IMR-90 (cell line): ENCODE results near the gene OR52E5. TPM values are rescaled to one million over a fixed set of nuclear protein-coding genes. Genes with fewer than 3 reads are reported as not detected.

Source experiments
- ATAC-seq: fragments of 200-7000 bp; cut with Tn5 transposase; 2 replicates; pipeline ENCODE4 v1.9.1; 2020; ENCODE audit warnings: low read depth, mild to moderate bottlenecking, moderate library complexity
- BruUV-seq: library from RNA; stranded (reverse); fragments of 400-500 nt; replicated peaks from 2 replicates; lab custom pipeline; 2021; lab: Mats Ljungman, UMichigan
- CTCF ChIA-PET: fragments of 300-600 bp; formaldehyde crosslinking; extraction: SDS; loops from one replicate; lab custom pipeline; 2021; ENCODE audit warnings: antibody characterized with exemption; lab: Yijun Ruan, JAX
- POLR2A ChIA-PET: fragments of 300-600 bp; sonication (Branson Sonifier 250); formaldehyde crosslinking; loops from one replicate; lab custom pipeline; 2022; ENCODE audit warnings: antibody characterized with exemption; ENCODE audit not compliant: unreplicated experiment; lab: Charles Lee
- DNase-seq: peaks from one replicate; pipeline ENCODE4 v3.0.0; 2013
- H2AFZ ChIP-seq: replicated peaks from 2 replicates; pipeline ENCODE3; 2013; ENCODE audit warnings: low read length, mild to moderate bottlenecking; ENCODE audit not compliant: poor library complexity
- H2AK5ac ChIP-seq: 2 replicates; pipeline ENCODE4 v1.6.1; 2013; ENCODE audit warnings: low read depth, low read length, inconsistent platforms
- H2AK9ac ChIP-seq: replicated peaks from 2 replicates; pipeline ENCODE3; 2013; ENCODE audit warnings: mild to moderate bottlenecking, low read depth, low read length, moderate library complexity; ENCODE audit not compliant: poor library complexity
- H2BK120ac ChIP-seq: 2 replicates; pipeline ENCODE4 v1.6.1; 2013; ENCODE audit warnings: low read depth, low read length, inconsistent platforms
- H2BK15ac ChIP-seq: 3 replicates; pipeline ENCODE4 v1.6.1; 2013; ENCODE audit warnings: low read depth, low read length, inconsistent platforms
- H2BK20ac ChIP-seq: 2 replicates; pipeline ENCODE4 v1.6.1; 2013; ENCODE audit warnings: low read depth, mild to moderate bottlenecking, inconsistent platforms, low read length, moderate library complexity
- H2BK5ac ChIP-seq: 2 replicates; pipeline ENCODE4 v1.6.1; 2013; ENCODE audit warnings: mild to moderate bottlenecking, low read depth, low read length, inconsistent platforms; ENCODE audit not compliant: poor library complexity, severe bottlenecking
- H3K14ac ChIP-seq: replicated peaks from 2 replicates; pipeline ENCODE4 v1.6.1; 2013; ENCODE audit warnings: low read depth, low read length, inconsistent platforms
- H3K18ac ChIP-seq: 2 replicates; pipeline ENCODE4 v1.6.1; 2013; ENCODE audit warnings: low read depth, low read length, control low read depth
- H3K23ac ChIP-seq: 2 replicates; pipeline ENCODE4 v1.6.1; 2013; ENCODE audit warnings: low read depth, low read length, inconsistent platforms
- H3K27ac ChIP-seq: 2 replicates; pipeline ENCODE4 v1.5.1; 2013; ENCODE audit warnings: mild to moderate bottlenecking, control low read depth, low read length; ENCODE audit not compliant: insufficient read depth
- H3K27me3 ChIP-seq: 2 replicates; pipeline ENCODE4 v1.6.1; 2013; ENCODE audit warnings: low read length; ENCODE audit not compliant: control insufficient read depth, insufficient read depth
- H3K36me3 ChIP-seq: 2 replicates; pipeline ENCODE4 v1.6.1; 2013; ENCODE audit warnings: low read length, mixed read lengths; ENCODE audit not compliant: control insufficient read depth, insufficient read depth
- H3K4ac ChIP-seq: 2 replicates; pipeline ENCODE4 v1.6.1; 2013; ENCODE audit warnings: low read depth, low read length, inconsistent platforms
- H3K4me1 ChIP-seq: 2 replicates; pipeline ENCODE4 v1.6.1; 2013; ENCODE audit warnings: low read length, mixed read lengths; ENCODE audit not compliant: control insufficient read depth, insufficient read depth
- H3K4me2 ChIP-seq: 2 replicates; pipeline ENCODE4 v1.6.1; 2013; ENCODE audit warnings: low read depth, mild to moderate bottlenecking, control low read depth, low read length, moderate library complexity
- H3K4me3 ChIP-seq: 2 replicates; pipeline ENCODE4 v1.5.1; 2013; ENCODE audit warnings: low read depth, mild to moderate bottlenecking, control low read depth, low read length, moderate library complexity; ENCODE audit not compliant: insufficient read depth
- H3K56ac ChIP-seq: 2 replicates; pipeline ENCODE4 v1.6.1; 2013; ENCODE audit warnings: low read length, inconsistent platforms; ENCODE audit not compliant: insufficient read depth; ENCODE audit errors: extremely low read depth
- H3K79me1 ChIP-seq, 2 experiments: 2 replicates each; pipeline ENCODE4 v1.6.1; 2013; ENCODE audit warnings: low read length in 2 of 2, inconsistent platforms in 1 of 2, low read depth in 1 of 2
- H3K9ac ChIP-seq: 2 replicates; pipeline ENCODE4 v1.6.1; 2013; ENCODE audit warnings: low read depth, low read length, control low read depth
- H3K9me1 ChIP-seq: 2 replicates; pipeline ENCODE4 v1.6.1; 2013; ENCODE audit warnings: low read length, inconsistent platforms; ENCODE audit not compliant: insufficient read depth
- H3K9me3 ChIP-seq: 2 replicates; pipeline ENCODE4 v1.6.1; 2013; ENCODE audit warnings: low read length; ENCODE audit not compliant: control insufficient read depth, insufficient read depth
- H4K20me1 ChIP-seq: 2 replicates; pipeline ENCODE4 v1.6.1; 2013; ENCODE audit warnings: low read length, inconsistent platforms; ENCODE audit not compliant: insufficient read depth
- H4K5ac ChIP-seq: 2 replicates; pipeline ENCODE4 v1.6.1; 2013; ENCODE audit warnings: mild to moderate bottlenecking, low read depth, low read length, control low read depth
- H4K8ac ChIP-seq, 2 experiments: 2 replicates each; pipeline ENCODE4 v1.6.1; 2013; ENCODE audit warnings: low read depth in 2 of 2, low read length in 2 of 2, control low read depth in 1 of 2, inconsistent platforms in 1 of 2
- H4K91ac ChIP-seq: 2 replicates; pipeline ENCODE4 v1.6.1; 2013; ENCODE audit warnings: low read depth, low read length, inconsistent platforms; ENCODE audit not compliant: insufficient read depth
- BHLHE40 ChIP-seq: fragments of 150-350 bp; IDR thresholded peaks from 2 replicates; pipeline ENCODE4 v1.6.1; 2016; ENCODE audit warnings: mild to moderate bottlenecking, low read depth, low read length
- CEBPB ChIP-seq: IDR thresholded peaks from 2 replicates; pipeline ENCODE4 v1.6.1; 2012; ENCODE audit warnings: low read depth, low read length, improper control_type of control experiment
- CHD1 ChIP-seq: IDR thresholded peaks from 2 replicates; pipeline ENCODE4 v1.6.1; 2012; ENCODE audit warnings: low read depth, low read length, improper control_type of control experiment
- CTCF ChIP-seq: conservative IDR thresholded peaks from 2 replicates; pipeline ENCODE4 v1.5.1; 2012; ENCODE audit warnings: mild to moderate bottlenecking, low read depth, low read length, improper control_type of control experiment
- ELK1 ChIP-seq: fragments of 150-350 bp; IDR thresholded peaks from 2 replicates; pipeline ENCODE4 v1.6.1; 2016; ENCODE audit warnings: low read depth, mild to moderate bottlenecking, low read length, moderate library complexity, borderline replicate concordance
- FOS ChIP-seq: fragments of 150-350 bp; IDR thresholded peaks from 2 replicates; pipeline ENCODE4 v1.6.1; 2016; ENCODE audit warnings: low read depth, low read length
- MAFK ChIP-seq: IDR thresholded peaks from 2 replicates; pipeline ENCODE4 v1.6.1; 2012; ENCODE audit warnings: low read depth, low read length, improper control_type of control experiment
- MAZ ChIP-seq: IDR thresholded peaks from 2 replicates; pipeline ENCODE4 v1.6.1; 2012; ENCODE audit warnings: low read depth, mild to moderate bottlenecking, low read length, improper control_type of control experiment, moderate library complexity, borderline replicate concordance
- MXI1 ChIP-seq: IDR thresholded peaks from 2 replicates; pipeline ENCODE4 v1.6.1; 2012; ENCODE audit warnings: low read depth, mild to moderate bottlenecking, low read length, moderate library complexity, borderline replicate concordance
- NFE2L2 ChIP-seq: fragments of 150-350 bp; IDR thresholded peaks from 2 replicates; pipeline ENCODE4 v1.6.1; 2016; ENCODE audit warnings: low read depth, mild to moderate bottlenecking, low read length
- POLR2A ChIP-seq: IDR thresholded peaks from 2 replicates; pipeline ENCODE4 v1.6.1; 2012; ENCODE audit warnings: mild to moderate bottlenecking, low read depth, low read length
- RAD21 ChIP-seq: IDR thresholded peaks from 2 replicates; pipeline ENCODE4 v1.6.1; 2012; ENCODE audit warnings: low read length, improper control_type of control experiment
- RCOR1 ChIP-seq: IDR thresholded peaks from 2 replicates; pipeline ENCODE4 v1.6.1; 2012; ENCODE audit warnings: mild to moderate bottlenecking, low read length, improper control_type of control experiment; ENCODE audit not compliant: insufficient replicate concordance
- RFX5 ChIP-seq: IDR thresholded peaks from 2 replicates; pipeline ENCODE4 v1.8.0; 2012; ENCODE audit warnings: low read depth, mild to moderate bottlenecking, low read length, moderate library complexity
- SMC3 ChIP-seq: fragments of 150-350 bp; IDR thresholded peaks from 2 replicates; pipeline ENCODE4 v1.6.1; 2016; ENCODE audit warnings: low read depth, mild to moderate bottlenecking, antibody characterized with exemption, low read length, moderate library complexity
- USF2 ChIP-seq: fragments of 150-350 bp; IDR thresholded peaks from 2 replicates; pipeline ENCODE4 v1.6.1; 2017; ENCODE audit warnings: mild to moderate bottlenecking, antibody characterized with exemption, low read length, low read depth
- WGBS, 2 experiments: methylation state at CpG; one replicate each; pipeline versions ENCODE4 v1.1.5 to v1.1.7; 2013; ENCODE audit warnings: missing lambda C conversion rate in 2 of 2; ENCODE audit not compliant: insufficient read length in 1 of 2; ENCODE audit errors: extremely low coverage in 2 of 2; 5-methylcytosine and 5-hydroxymethylcytosine counted together
- dilution Hi-C: fragments of 300-500 bp; cut with HindIII; formaldehyde crosslinking; loops from one replicate; pipeline ENCODE4 v1.14.3; 2018; ENCODE audit warnings: low sequenced_read_pairs; ENCODE audit not compliant: unreplicated experiment
- in situ Hi-C: fragments of 300-500 bp; cut with MboI; formaldehyde crosslinking; loops from 3 replicates; pipeline ENCODE4 v1.14.3; 2019; ENCODE audit warnings: low sequenced_read_pairs, inconsistent platforms, mixed read lengths
- intact Hi-C: fragments of 100-400 bp; cut with micrococcal nuclease; formaldehyde crosslinking; loops from 2 replicates; pipeline ENCODE4 v1.10.0; 2022
- polyA plus RNA-seq, 3 experiments: library from polyadenylated mRNA; depleted of rRNA; stranded (reverse); fragments of >200 nt; gene quantifications; 2 replicates each; pipeline ENCODE4 v1.2.3, GENCODE V29; 2012; ENCODE audit warnings: low replicate concordance in 1 of 3
- total RNA-seq: library from RNA; depleted of rRNA; stranded (reverse); fragments of >200 nt; gene quantifications from 2 replicates; pipeline ENCODE4 v1.2.3, GENCODE V29; 2012

The OR52E5 gene
- total and polyA plus RNA-seq, 2 of the 4 experiments (the other 2 are of a cell fraction), result not detected

GRCh38 chr11:5929571-5930368 lies 36.8 kb downstream of the OR52E5 start:
- Histone ChIP-seq H3K36me3 (no peaks in the 10 kb centered on the region), H2BK15ac (no peak overlapping the region), H3K18ac (no peak overlapping the region), H2AK9ac (no peak overlapping the region), H4K91ac (no peak overlapping the region), H3K4me1 (no peaks in the 10 kb centered on the region), H3K27me3 (no peaks in the 10 kb centered on the region), H3K9me3 (peaks cover 41% of the 10 kb centered on the region), H3K23ac (no peak overlapping the region), H2BK20ac (no peak overlapping the region), H3K9me1 (no peaks in the 10 kb centered on the region), H4K8ac (no peak overlapping the region), H3K27ac (no peak overlapping the region), H3K56ac (no peak overlapping the region), H4K5ac (no peak overlapping the region), H4K20me1 (no peaks in the 10 kb centered on the region), H2BK5ac (no peak overlapping the region), H2AFZ (no peak overlapping the region), H2AK5ac (no peak overlapping the region), H3K4ac (no peak overlapping the region), H3K14ac (no peak overlapping the region), H2BK120ac (no peak overlapping the region), H3K9ac (no peak overlapping the region), H3K4me3 (no peak overlapping the region), H3K4me2 (no peak overlapping the region), H3K79me1 (no peaks in the 10 kb centered on the region)
- no peak for ATAC-seq
- intact Hi-C loops (no loop called here), in situ Hi-C loops (no loop called here), dilution Hi-C loops (no loop called here)
- POLR2A ChIA-PET, result no interaction called here
- no peak for TF ChIP-seq CEBPB
- TF ChIP-seq ELK1, result no peak
- TF ChIP-seq MAFK, result no peak
- no peak for TF ChIP-seq POLR2A
- TF ChIP-seq MXI1, result no peak
- TF ChIP-seq MAZ, result no peak
- no peak for TF ChIP-seq NFE2L2
- no peak for TF ChIP-seq CHD1
- no peak for TF ChIP-seq CTCF
- TF ChIP-seq RAD21, result no peak
- no peak for TF ChIP-seq BHLHE40
- TF ChIP-seq USF2, result no peak
- TF ChIP-seq SMC3, result no peak
- no peak for TF ChIP-seq FOS
- TF ChIP-seq RFX5, result no peak
- no peak for TF ChIP-seq RCOR1
- CTCF ChIA-PET, result no interaction called here
- no peak for DNase-seq
- BruUV-seq, result no TSS peak
- WGBS, 2 experiments, result 76% methylated on average over 9 of the region's 31 CpGs; no CpG with 5 or more reads in 1 of the 2 experiments
